ENCODE results near the gene ZMIZ1. TPM values are rescaled to one million over a fixed set of nuclear protein-coding genes. Genes with fewer than 3 reads are reported as not detected.
A peak's percentile ranks its signal among the peaks of the same experiment; 100 is the strongest.

Gene ZMIZ1
- total RNA-seq, 1 donor from 2014 or later: 11.0 TPM

DNA sequence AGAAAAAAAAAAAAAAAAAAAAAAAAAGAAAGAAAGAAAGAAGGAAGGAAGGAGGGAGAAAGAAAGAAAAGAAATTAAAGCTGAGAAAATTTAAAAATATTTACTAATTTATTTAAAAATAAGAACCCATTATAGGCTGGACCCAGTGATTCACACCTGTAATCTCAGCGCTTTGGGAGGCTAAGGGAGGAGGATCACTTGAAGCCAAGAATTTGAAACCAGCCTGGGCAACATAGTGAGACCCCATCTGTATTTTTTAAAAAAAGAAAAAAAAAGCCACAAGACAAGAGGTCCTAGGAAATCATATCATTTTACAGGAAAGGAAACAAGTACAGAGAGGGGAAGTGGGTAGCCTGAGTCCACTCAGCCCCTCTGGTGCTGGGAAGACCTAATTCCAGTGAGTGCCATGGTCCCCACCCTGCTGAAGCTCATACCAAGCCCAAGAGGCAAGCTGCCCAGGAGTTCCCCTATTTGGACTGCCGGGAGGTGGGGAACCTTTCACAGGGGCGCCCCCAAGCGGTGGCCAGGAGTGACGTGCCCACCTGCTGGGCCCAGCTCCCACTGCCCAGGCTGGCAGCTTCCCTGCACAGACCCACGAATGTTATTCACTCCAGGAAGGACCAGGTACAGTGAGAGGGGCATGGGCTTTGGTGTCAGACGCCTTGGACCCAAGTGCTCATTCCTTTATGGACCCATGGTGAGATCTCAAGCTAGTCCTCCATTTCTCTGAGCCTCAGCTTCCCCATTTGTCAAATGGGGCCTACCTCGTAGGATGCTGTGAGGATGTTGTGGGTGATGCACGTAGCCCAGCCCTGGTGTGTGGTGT is 133.6 kb downstream of the ZMIZ1 start:
- DNase-seq (ENCODE audit: low read depth in 2 of 2): peak in 1 of 2 donors; percentile 64

DNA sequence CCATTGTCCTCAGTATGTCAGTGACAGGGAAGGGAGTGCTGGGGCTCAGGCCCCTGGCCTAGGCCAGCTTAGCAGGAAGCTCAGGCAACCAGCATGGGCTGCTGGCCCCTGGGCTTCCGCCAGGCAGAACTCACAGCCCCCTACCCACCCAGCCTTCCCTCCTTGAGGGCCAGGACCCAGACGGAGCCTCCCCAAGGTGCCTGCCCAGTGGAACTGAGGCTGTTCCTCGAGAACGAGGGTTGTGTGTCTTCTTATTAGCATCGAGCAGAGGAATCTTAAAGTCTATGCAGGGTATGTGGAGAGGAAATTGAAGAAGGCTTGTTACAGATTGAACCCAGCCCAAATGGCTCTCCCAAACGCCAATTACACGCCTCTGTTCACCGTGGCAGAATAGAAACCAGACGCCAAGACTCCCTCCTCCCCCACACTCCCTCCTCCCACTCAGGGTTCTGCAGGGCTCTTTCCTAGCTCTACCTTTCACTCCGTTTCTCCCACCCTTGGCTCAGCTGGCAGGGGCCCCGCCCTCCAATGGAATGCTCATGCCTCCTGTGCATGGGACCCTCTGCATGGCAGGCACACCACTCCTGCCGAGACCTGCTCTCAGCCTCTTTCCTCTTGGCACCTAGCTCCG is 134.4 kb downstream of the ZMIZ1 start:
- no peak for DNase-seq (ENCODE audit: low read depth in 2 of 2)

DNA sequence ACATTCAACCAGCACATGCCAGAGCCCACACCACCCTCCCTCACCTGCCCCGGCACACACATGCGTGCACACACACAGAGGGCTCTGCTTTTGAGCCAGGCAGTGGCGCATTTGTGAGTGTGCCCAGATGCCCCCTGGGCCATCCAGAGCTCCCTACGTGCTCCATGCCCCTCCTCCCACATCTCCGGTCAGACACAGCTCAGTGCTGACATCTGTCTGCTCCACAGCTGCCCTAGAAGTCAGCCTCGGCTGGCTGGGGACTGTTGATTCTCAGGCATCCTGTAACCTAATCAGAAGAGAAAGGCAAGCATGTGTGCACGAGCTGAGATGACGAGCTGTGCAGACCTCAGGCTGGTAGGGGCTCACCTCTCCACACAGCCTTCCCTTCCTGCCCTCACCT is 135.1 kb downstream of the ZMIZ1 start:
- DNase-seq (ENCODE audit: low read depth in 2 of 2): no peak

GRCh38 chr10:79206300-79207095 is 137.7 kb downstream of the ZMIZ1 start:
- no peak for DNase-seq (ENCODE audit: low read depth in 2 of 2)

DNA sequence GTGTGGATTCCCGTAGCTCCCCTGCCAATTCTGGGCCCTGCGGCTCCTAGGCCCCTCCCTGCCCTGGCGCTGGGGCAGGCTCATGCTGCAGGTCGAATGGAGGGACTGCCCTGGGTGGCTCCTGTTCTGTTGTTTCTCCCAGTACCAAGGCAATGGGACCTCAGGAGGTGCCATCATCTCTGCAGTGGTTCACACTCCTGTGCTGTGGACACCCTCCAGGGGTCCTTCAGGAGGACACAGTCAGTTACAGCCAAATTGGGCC is 138.3 kb downstream of the ZMIZ1 start:
- DNase-seq (ENCODE audit: low read depth in 2 of 2): no peak

GRCh38 chr10:79207726-79208125 is 139.0 kb downstream of the ZMIZ1 start:
- no peak for DNase-seq (ENCODE audit: low read depth in 2 of 2)

DNA sequence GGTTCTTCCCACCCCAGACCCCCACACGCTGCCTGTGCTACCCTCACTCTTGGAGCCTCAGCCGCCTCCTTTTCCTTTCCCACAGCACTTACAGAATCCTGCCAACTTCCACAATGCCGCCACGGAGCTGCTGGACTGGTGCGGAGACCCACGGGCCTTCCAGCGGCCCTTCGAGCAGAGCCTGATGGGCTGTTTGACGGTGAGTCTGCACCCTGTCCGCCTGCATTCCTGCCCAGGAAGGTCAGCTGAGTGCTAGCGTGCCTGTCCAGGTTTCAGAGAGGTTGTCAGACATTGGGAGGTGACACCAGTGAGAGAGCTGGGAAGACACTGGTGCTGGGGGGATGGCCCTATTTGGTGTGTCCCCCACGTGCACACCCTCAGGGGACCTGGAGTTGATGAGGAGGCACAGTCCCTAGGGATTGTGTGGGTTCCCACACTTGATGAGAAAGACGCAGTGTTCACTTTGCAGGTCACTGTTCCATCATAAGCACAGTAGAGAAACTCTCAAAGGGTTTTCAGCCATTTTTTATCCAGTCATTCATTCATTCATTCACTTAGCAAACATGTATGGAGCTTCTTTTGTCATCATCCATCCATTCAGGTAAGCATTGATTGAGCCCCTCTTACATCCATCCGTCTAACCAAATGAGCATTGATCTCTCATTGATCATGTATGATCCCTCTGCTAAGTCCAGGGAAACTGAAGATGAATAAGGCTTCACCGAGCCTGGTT is 139.7 kb downstream of the ZMIZ1 start:
- no peak for DNase-seq (ENCODE audit: low read depth in 2 of 2)

GRCh38 chr10:79209340-79209739 is 140.6 kb downstream of the ZMIZ1 start:
- no peak for DNase-seq (ENCODE audit: low read depth in 2 of 2)

GRCh38 chr10:79209831-79210230 is 141.1 kb downstream of the ZMIZ1 start:
- DNase-seq (ENCODE audit: low read depth in 2 of 2): no peak

DNA sequence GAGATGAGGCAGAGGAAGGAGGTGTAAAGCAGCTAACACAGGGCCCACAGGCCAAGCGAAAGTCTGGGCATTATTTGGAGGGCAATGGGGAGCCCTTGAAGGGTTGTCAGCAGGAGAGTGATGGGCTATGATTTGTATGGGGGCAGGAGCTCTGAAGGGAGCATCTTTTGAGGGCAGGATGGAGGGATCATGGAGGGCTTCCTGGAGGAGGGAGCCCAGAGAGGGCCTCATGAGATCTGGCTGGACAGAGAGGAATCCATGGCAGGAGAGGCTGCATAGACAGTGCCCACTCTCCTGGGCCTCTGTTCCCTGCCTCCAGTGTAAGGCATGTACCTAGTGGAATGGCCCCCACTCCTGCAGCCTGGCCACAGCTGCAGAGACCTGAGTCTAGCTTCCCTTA is 141.9 kb downstream of the ZMIZ1 start:
- DNase-seq (ENCODE audit: low read depth in 2 of 2): no peak

DNA sequence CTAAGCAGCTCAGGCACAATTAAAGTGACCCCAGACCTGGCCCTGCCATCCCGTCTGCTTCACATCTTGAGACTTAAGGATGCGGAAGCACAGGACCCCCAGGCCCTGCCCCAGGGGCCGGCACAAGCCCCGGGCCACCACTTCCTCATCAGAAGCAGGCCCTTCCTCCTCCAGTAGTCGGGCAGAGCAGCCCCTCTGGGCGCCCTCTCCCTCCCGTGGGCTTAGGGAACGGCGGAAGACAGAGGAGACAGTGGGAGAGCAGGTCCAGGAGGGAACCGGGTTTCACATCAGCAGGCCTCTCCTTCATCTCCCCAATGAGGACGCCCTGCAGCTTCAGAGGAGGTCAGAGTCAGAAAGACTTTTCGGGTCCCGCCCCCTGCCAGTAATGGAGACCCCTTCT is 142.8 kb downstream of the ZMIZ1 start:
- DNase-seq (ENCODE audit: low read depth in 2 of 2): no peak

DNA sequence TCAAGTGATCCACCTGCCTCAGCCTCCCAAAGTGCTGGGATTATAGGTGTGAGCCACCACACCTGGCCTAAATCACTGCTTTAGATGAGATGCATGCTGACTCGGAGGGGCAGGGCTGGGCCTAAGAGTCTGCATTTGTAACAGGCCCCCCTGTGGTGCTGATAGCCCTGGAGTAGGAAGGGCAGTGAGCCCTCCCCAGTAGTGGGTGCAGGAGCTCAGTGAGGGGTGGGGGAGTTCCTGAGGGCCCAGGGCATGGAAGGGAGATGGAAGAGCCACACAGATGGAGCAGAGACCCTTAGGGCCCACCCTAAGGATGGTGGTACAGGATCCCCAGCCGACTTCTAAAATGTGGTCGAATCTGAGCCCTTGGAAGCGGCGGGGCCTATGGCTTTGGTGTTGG is 146.8 kb downstream of the ZMIZ1 start:
- DNase-seq (ENCODE audit: low read depth in 2 of 2): no peak

GRCh38 chr10:79219322-79219957 is 150.7 kb downstream of the ZMIZ1 start:
- DNase-seq (ENCODE audit: low read depth in 2 of 2): no peak

DNA sequence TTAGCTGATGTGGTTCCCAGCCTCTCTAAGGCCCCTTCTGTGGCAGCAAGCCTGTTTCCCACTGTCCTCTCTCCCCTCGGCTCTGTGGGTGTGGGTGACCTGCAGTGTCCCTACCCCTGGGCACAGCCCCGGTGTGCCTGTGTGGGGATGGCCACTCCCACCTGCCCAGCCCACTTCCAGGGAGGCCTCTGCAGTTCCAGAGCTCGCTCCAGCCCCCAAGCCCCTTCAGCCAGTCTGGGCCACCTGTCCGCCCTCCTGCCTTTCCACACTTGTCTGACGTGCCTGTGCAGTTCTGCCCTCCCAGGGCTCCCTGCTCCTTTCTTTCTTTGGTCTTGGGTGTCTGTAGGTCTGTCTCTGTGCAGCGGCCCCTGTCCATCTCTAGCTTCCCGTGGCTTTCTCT is 151.5 kb downstream of the ZMIZ1 start:
- DNase-seq (ENCODE audit: low read depth in 2 of 2): no peak

- peak in 1 of 2 donors; percentile 74 for DNase-seq (ENCODE audit: low read depth in 2 of 2)
Measured at GRCh38 chr10:79221110-79222051, 152.6 kb downstream of the ZMIZ1 start.

DNA sequence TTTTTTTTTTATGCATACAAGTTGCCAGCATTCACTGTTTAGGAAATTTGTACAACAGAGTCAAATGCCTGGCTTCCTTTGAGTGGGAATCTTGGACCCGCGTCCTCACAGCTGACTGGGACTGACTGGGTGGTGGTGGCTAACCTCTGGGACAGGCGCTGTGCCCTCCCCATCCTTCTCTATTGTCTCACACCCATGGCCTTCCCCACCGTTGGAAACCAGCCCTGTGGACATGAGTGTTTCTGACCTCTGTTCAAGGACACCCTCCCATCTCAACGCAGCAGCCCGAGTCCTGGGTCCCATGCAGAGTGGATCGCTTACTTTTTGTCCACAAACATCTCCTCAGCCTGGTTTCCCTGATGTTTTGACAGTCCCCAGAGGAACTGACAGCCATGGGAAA is 153.4 kb downstream of the ZMIZ1 start:
- DNase-seq (ENCODE audit: low read depth in 2 of 2): no peak

- peak; percentile 86 to 95 for DNase-seq (ENCODE audit: low read depth in 2 of 2)
Measured at GRCh38 chr10:79223091-79224048, 154.6 kb downstream of the ZMIZ1 start.

DNA sequence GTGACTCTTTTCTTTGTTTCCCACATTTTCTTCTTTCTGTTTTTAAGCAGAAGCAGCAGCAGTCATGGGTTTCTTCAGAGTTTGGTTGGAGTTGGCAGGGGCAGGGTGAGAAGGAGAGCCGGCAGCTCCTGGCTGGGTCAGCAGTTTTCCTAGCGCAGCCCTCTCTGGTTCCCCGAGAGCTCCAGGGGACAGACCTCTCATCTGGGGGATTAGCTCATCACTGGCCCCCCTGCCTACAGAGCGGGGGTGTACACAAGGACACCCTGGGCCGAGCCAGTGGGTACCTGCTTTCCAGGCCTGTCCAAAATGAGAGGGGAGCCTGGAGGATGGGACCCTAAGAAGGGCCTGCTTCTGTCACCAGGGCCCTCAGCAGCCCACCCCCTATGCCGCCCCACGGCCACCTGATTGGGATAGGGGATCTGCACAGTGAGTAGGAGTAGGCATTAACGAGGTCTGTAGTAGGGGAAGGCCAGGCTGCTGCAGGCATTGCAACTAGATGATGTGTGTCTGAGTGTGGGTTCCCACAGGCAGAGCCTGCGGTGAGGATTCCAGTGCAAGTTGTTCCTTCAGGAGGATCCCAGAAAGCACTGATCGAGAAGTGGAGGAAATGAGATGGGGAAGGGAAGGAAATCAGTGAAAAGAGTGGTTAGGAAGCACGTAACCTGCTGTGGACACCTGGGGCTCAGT is 155.6 kb downstream of the ZMIZ1 start:
- no peak for DNase-seq (ENCODE audit: low read depth in 2 of 2)

GRCh38 chr10:79224992-79225391 is 156.2 kb downstream of the ZMIZ1 start:
- no peak for DNase-seq (ENCODE audit: low read depth in 2 of 2)

Data from dermis microvascular lymphatic vessel endothelial cell (primary cell).